GM18867 (cell line): ENCODE measurements around the gene MEG3.

Source experiments
- ATAC-seq: cut with Tn5 transposase; IDR thresholded peaks from one replicate; pipeline ENCODE4 v1.9.1; 2021; ENCODE audit warnings: mild to moderate bottlenecking, moderate library complexity; ENCODE audit not compliant: unreplicated experiment

Gene MEG3

GRCh38 chr14:100879194-100879593, 53.3 kb downstream of the MEG3 start:
- ATAC-seq = no peak

DNA sequence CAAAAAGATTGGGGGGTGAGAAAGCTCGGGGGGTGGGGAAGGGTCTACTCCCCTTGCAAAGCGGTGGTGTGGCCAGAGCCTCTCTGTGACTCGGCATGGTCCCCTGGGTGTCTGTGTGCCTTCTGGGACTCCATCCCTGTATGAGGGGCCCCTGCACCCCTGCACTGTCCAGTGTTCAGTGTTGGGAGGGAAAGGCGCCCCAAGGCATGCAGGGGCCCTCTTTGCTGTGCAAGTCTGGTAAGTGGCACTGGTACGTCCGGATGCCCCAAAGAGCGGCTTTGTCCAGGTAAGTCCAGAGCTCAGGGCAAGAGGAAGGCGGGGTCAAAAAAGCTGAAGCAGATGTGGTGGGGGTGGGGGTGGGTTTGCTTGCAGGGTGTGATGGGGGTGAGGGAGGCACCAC, 53.9 kb downstream of the MEG3 start:
- ATAC-seq = no peak

DNA sequence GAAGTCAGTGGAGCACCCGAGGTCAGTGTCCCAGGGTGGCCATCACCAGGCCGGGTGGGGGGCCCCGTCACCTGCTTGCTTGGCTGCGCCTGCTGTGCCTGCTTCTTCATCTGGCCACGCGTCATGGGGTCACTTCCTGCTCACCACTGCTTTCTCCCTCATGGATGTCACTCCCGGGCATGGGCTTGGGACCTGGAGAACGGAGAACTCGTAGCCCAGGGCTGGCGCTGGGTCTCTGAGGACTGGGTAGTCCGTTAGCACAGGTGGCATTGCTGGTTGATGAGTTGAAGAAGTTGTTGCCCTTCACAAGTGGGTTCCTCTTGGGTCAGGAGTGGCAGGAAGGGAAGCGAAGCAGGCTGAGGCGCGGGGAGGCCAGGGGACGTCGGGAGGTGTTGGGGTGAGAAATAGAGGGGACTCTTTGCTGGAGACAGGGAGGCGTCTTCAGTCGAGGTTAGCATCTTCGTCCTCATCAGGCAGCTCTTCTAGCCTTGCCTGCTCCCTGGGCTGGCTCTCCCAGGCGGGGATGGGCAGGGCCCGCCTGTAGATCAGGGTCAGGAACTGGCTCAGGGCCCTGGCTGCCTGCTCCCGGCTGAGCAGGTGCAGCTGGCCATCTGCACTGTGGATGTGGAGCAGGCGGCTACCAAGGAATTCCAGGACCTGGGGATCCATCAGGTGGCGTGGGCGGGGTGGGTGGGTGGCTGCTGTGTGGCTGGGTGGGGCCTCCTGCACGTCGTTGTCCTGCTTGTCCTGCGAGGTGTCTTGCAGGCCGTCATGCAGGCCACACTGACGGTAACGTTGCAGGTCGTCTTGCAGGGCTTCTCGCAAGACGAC, 54.6 kb downstream of the MEG3 start:
- no peak for ATAC-seq

GRCh38 chr14:100881211-100882025, 55.5 kb downstream of the MEG3 start:
- no peak for ATAC-seq

- ATAC-seq = no peak
Observed at GRCh38 chr14:100882026-100882967, 56.4 kb downstream of the MEG3 start.

DNA sequence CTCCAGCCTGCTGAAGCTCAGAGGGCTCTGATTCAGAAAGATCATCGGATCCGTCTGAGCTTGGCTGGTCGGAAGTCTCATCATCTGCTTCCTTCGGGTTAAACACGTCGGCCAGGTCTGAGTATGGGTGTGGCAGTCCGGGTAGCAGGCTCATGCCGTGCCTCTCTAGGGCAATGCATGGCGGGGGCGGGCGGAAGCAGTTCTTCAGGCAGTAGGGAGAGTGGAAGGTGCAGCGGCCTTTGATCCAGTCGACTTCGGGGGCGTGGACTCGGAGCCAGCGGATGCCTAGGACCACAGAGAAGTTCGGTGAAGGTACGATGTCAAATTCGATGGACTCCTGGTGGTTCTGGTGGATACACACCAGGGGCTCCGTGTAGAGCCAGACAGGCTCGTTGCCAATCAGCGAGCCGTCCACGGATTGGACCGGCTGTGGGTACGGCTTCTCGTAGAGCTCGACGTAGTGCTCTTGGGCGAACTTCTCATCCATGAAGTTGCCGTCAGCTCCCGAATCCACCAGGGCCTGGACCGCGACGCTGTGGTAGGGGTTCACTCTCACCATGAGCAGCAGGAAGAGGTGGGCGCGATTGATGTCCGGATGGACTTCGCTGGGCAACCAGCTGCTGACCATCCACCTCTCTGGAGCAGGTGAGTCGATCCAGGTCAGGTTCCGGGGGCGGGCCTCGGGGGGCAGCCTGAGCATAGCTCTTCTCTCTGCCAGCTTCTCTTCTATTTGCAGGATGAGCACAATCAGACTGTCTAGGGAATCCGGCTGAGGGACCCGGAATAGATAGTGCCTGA, 57.3 kb downstream of the MEG3 start:
- no peak for ATAC-seq

DNA sequence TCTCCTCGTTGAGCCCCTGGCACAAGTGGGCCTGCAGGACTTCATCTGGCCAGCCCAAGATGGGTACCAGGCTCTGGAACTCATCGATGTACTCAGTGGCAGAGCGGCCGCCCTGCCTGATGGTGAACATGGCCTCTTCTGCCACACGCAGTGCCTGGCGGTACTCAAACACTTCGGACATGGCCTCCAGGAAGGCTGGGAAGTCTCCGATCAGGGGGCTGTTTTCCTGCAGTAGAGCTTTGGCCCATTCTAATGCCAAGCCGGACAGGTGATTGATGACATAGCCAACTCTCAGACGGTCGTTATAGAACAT, 57.8 kb downstream of the MEG3 start:
- ATAC-seq = no peak

- no peak for ATAC-seq
Observed at GRCh38 chr14:100884456-100884855, 58.5 kb downstream of the MEG3 start.

DNA sequence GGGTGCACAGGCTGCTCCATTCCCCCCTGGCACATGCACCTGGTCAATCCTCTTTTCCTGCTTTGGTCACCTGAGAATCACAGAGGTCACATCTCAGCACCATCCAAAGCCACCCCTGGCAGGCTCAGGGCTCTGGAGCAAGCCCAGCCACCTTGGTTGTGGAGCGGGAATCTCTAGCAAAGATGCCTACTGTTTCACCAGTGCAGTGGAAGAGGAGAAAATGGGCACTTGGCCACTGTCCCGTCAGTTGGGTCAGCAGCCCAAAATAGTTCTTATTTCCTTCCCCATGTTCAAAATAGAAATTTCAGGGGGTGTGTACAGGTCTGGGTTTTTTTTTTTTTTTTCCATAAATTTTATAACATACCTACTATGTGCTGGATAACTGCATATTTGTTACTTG, 59.3 kb downstream of the MEG3 start:
- ATAC-seq = no peak

GRCh38 chr14:100885617-100886016, 59.7 kb downstream of the MEG3 start:
- ATAC-seq = no peak

DNA sequence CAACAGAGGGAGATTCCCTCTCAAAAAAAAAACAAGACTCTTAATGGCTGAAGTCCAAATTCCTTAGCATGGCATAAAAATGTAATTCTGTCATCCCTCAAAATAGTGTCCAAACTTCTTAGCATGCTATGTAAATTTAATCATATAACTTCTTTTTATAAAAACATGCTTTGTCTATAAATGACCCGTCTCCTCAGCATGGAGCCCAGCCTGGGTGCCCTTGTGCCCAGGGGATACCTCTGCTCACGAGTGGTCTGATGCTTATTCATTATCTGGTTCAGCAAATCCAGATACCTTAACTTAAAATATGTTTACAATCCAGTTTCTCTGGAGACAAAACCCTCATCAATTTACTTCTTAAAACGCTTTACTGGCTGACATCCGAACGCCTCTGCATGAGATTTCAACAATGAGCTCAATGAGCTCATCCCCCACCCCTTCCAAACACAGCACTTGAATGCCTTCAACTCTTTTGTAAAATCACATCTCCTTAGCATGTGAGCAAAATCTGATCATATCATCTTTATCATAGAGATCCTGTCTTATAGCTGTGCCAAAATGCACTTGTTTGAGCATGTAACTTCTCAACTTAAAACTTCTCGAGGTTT, 61.9 kb downstream of the MEG3 start:
- no peak for ATAC-seq

- ATAC-seq = no peak
Observed at GRCh38 chr14:100888789-100889315, 62.9 kb downstream of the MEG3 start.

DNA sequence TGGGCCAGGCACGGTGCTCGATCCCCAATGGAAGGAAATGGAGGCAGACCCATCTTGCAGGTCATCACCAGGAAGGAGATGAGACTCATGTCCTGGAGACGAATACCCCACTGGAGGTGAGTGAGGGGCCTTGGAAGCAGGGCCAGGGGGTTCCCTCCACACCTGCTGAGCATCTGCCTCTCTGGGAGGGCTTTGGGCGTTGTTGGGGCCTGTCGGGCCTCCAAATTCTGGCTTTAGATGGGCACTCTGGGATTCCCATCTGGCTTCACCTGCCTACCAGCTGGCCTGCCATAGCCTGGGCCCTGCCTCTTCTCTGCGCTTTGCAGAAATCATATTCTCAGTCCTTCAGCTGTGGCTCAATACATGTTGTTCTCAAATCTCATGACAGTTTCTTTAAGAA, 63.7 kb downstream of the MEG3 start:
- no peak for ATAC-seq

DNA sequence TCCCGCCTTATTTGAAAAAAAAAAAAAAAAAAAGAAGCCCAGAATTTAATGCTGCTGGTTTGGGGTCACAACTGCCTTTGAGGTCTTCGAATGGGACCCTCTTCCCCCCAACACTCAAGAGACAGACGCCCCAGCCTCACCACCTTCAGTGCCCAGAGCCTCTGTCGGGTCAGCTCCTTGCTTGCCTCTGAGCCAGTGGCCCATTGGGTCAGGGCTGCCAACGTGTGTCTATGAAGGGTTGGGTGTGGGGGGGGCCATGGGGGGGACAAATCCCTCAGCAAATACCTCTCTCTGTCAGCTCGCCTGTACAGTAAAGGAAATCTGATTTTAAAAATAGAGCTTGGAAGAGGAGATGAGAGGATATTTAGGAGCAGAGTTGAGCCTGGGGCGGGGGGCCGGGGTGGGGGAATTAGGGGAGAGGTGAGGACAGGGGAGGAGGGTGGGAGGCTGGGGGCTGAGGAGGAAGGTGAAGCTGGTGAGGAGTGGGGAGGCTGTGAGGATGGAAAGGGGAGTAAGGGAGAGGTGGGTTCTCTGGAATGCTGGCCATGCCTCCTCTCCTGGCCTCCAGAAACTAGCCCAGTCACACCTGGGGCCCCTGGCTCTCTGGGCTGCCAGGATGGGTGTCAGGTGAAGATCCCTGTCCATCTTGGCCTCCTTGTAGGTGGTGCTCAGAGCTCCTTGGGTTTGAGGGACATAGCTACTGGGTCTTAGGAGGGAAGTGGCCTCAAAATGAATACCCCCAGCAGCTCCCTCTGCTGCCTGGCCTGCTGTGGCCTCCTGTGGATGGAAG, 64.3 kb downstream of the MEG3 start:
- no peak for ATAC-seq

GRCh38 chr14:100891051-100891450, 65.1 kb downstream of the MEG3 start:
- no peak for ATAC-seq

GRCh38 chr14:100891501-100892445, 65.9 kb downstream of the MEG3 start:
- ATAC-seq = no peak

GRCh38 chr14:100892496-100893227, 66.7 kb downstream of the MEG3 start:
- no peak for ATAC-seq
